IMR-90 (cell line): ENCODE results near the gene BRPF1. TPM values are rescaled to one million over a fixed set of nuclear protein-coding genes. Genes with fewer than 3 reads are reported as not detected.

Experiments
- ATAC-seq: fragments of 200-7000 bp; cut with Tn5 transposase; 2 replicates; pipeline ENCODE4 v1.9.1; 2020; ENCODE audit warnings: low read depth, mild to moderate bottlenecking, moderate library complexity
- BruUV-seq: library from RNA; stranded (reverse); fragments of 400-500 nt; replicated peaks from 2 replicates; lab custom pipeline; 2021; lab: Mats Ljungman, UMichigan
- CTCF ChIA-PET: fragments of 300-600 bp; formaldehyde crosslinking; extraction: SDS; loops from one replicate; lab custom pipeline; 2021; ENCODE audit warnings: antibody characterized with exemption; lab: Yijun Ruan, JAX
- POLR2A ChIA-PET: fragments of 300-600 bp; sonication (Branson Sonifier 250); formaldehyde crosslinking; loops from one replicate; lab custom pipeline; 2022; ENCODE audit warnings: antibody characterized with exemption; ENCODE audit not compliant: unreplicated experiment; lab: Charles Lee
- DNase-seq: peaks from one replicate; pipeline ENCODE4 v3.0.0; 2013
- H2AFZ ChIP-seq: replicated peaks from 2 replicates; pipeline ENCODE3; 2013; ENCODE audit warnings: low read length, mild to moderate bottlenecking; ENCODE audit not compliant: poor library complexity
- H2AK5ac ChIP-seq: 2 replicates; pipeline ENCODE4 v1.6.1; 2013; ENCODE audit warnings: low read depth, low read length, inconsistent platforms
- H2AK9ac ChIP-seq: replicated peaks from 2 replicates; pipeline ENCODE3; 2013; ENCODE audit warnings: mild to moderate bottlenecking, low read depth, low read length, moderate library complexity; ENCODE audit not compliant: poor library complexity
- H2BK120ac ChIP-seq: 2 replicates; pipeline ENCODE4 v1.6.1; 2013; ENCODE audit warnings: low read depth, low read length, inconsistent platforms
- H2BK15ac ChIP-seq: 3 replicates; pipeline ENCODE4 v1.6.1; 2013; ENCODE audit warnings: low read depth, low read length, inconsistent platforms
- H2BK20ac ChIP-seq: 2 replicates; pipeline ENCODE4 v1.6.1; 2013; ENCODE audit warnings: low read depth, mild to moderate bottlenecking, inconsistent platforms, low read length, moderate library complexity
- H2BK5ac ChIP-seq: 2 replicates; pipeline ENCODE4 v1.6.1; 2013; ENCODE audit warnings: mild to moderate bottlenecking, low read depth, low read length, inconsistent platforms; ENCODE audit not compliant: poor library complexity, severe bottlenecking
- H3K14ac ChIP-seq: replicated peaks from 2 replicates; pipeline ENCODE4 v1.6.1; 2013; ENCODE audit warnings: low read depth, low read length, inconsistent platforms
- H3K18ac ChIP-seq: 2 replicates; pipeline ENCODE4 v1.6.1; 2013; ENCODE audit warnings: low read depth, low read length, control low read depth
- H3K23ac ChIP-seq: 2 replicates; pipeline ENCODE4 v1.6.1; 2013; ENCODE audit warnings: low read depth, low read length, inconsistent platforms
- H3K27ac ChIP-seq: 2 replicates; pipeline ENCODE4 v1.5.1; 2013; ENCODE audit warnings: mild to moderate bottlenecking, control low read depth, low read length; ENCODE audit not compliant: insufficient read depth
- H3K27me3 ChIP-seq: 2 replicates; pipeline ENCODE4 v1.6.1; 2013; ENCODE audit warnings: low read length; ENCODE audit not compliant: control insufficient read depth, insufficient read depth
- H3K36me3 ChIP-seq: 2 replicates; pipeline ENCODE4 v1.6.1; 2013; ENCODE audit warnings: low read length, mixed read lengths; ENCODE audit not compliant: control insufficient read depth, insufficient read depth
- H3K4ac ChIP-seq: 2 replicates; pipeline ENCODE4 v1.6.1; 2013; ENCODE audit warnings: low read depth, low read length, inconsistent platforms
- H3K4me1 ChIP-seq: 2 replicates; pipeline ENCODE4 v1.6.1; 2013; ENCODE audit warnings: low read length, mixed read lengths; ENCODE audit not compliant: control insufficient read depth, insufficient read depth
- H3K4me2 ChIP-seq: 2 replicates; pipeline ENCODE4 v1.6.1; 2013; ENCODE audit warnings: low read depth, mild to moderate bottlenecking, control low read depth, low read length, moderate library complexity
- H3K4me3 ChIP-seq: 2 replicates; pipeline ENCODE4 v1.5.1; 2013; ENCODE audit warnings: low read depth, mild to moderate bottlenecking, control low read depth, low read length, moderate library complexity; ENCODE audit not compliant: insufficient read depth
- H3K56ac ChIP-seq: 2 replicates; pipeline ENCODE4 v1.6.1; 2013; ENCODE audit warnings: low read length, inconsistent platforms; ENCODE audit not compliant: insufficient read depth; ENCODE audit errors: extremely low read depth
- H3K79me1 ChIP-seq, 2 experiments: 2 replicates each; pipeline ENCODE4 v1.6.1; 2013; ENCODE audit warnings: low read length in 2 of 2, inconsistent platforms in 1 of 2, low read depth in 1 of 2
- H3K9ac ChIP-seq: 2 replicates; pipeline ENCODE4 v1.6.1; 2013; ENCODE audit warnings: low read depth, low read length, control low read depth
- H3K9me1 ChIP-seq: 2 replicates; pipeline ENCODE4 v1.6.1; 2013; ENCODE audit warnings: low read length, inconsistent platforms; ENCODE audit not compliant: insufficient read depth
- H3K9me3 ChIP-seq: 2 replicates; pipeline ENCODE4 v1.6.1; 2013; ENCODE audit warnings: low read length; ENCODE audit not compliant: control insufficient read depth, insufficient read depth
- H4K20me1 ChIP-seq: 2 replicates; pipeline ENCODE4 v1.6.1; 2013; ENCODE audit warnings: low read length, inconsistent platforms; ENCODE audit not compliant: insufficient read depth
- H4K5ac ChIP-seq: 2 replicates; pipeline ENCODE4 v1.6.1; 2013; ENCODE audit warnings: mild to moderate bottlenecking, low read depth, low read length, control low read depth
- H4K8ac ChIP-seq, 2 experiments: 2 replicates each; pipeline ENCODE4 v1.6.1; 2013; ENCODE audit warnings: low read depth in 2 of 2, low read length in 2 of 2, control low read depth in 1 of 2, inconsistent platforms in 1 of 2
- H4K91ac ChIP-seq: 2 replicates; pipeline ENCODE4 v1.6.1; 2013; ENCODE audit warnings: low read depth, low read length, inconsistent platforms; ENCODE audit not compliant: insufficient read depth
- BHLHE40 ChIP-seq: fragments of 150-350 bp; IDR thresholded peaks from 2 replicates; pipeline ENCODE4 v1.6.1; 2016; ENCODE audit warnings: mild to moderate bottlenecking, low read depth, low read length
- MAFK ChIP-seq: IDR thresholded peaks from 2 replicates; pipeline ENCODE4 v1.6.1; 2012; ENCODE audit warnings: low read depth, low read length, improper control_type of control experiment
- MAZ ChIP-seq: IDR thresholded peaks from 2 replicates; pipeline ENCODE4 v1.6.1; 2012; ENCODE audit warnings: low read depth, mild to moderate bottlenecking, low read length, improper control_type of control experiment, moderate library complexity, borderline replicate concordance
- WGBS, 2 experiments: methylation state at CpG; one replicate each; pipeline versions ENCODE4 v1.1.5 to v1.1.7; 2013; ENCODE audit warnings: missing lambda C conversion rate in 2 of 2; ENCODE audit not compliant: insufficient read length in 1 of 2; ENCODE audit errors: extremely low coverage in 2 of 2; 5-methylcytosine and 5-hydroxymethylcytosine counted together
- dilution Hi-C: fragments of 300-500 bp; cut with HindIII; formaldehyde crosslinking; loops from one replicate; pipeline ENCODE4 v1.14.3; 2018; ENCODE audit warnings: low sequenced_read_pairs; ENCODE audit not compliant: unreplicated experiment
- in situ Hi-C: fragments of 300-500 bp; cut with MboI; formaldehyde crosslinking; loops from 3 replicates; pipeline ENCODE4 v1.14.3; 2019; ENCODE audit warnings: low sequenced_read_pairs, inconsistent platforms, mixed read lengths
- intact Hi-C: fragments of 100-400 bp; cut with micrococcal nuclease; formaldehyde crosslinking; loops from 2 replicates; pipeline ENCODE4 v1.10.0; 2022
- polyA plus RNA-seq, 3 experiments: library from polyadenylated mRNA; depleted of rRNA; stranded (reverse); fragments of >200 nt; gene quantifications; 2 replicates each; pipeline ENCODE4 v1.2.3, GENCODE V29; 2012; ENCODE audit warnings: low replicate concordance in 1 of 3
- total RNA-seq: library from RNA; depleted of rRNA; stranded (reverse); fragments of >200 nt; gene quantifications from 2 replicates; pipeline ENCODE4 v1.2.3, GENCODE V29; 2012
- TF ChIP-seq, protein P1 (sequence below): fragments of 150-350 bp; IDR thresholded peaks from 2 replicates; pipeline ENCODE4 v1.6.1; 2016; ENCODE audit warnings: low read depth, mild to moderate bottlenecking, low read length, moderate library complexity, borderline replicate concordance

Gene BRPF1
- total and polyA plus RNA-seq, 2 of the 4 experiments (the other 2 are of a cell fraction): 13.6 to 15.6 TPM

DNA sequence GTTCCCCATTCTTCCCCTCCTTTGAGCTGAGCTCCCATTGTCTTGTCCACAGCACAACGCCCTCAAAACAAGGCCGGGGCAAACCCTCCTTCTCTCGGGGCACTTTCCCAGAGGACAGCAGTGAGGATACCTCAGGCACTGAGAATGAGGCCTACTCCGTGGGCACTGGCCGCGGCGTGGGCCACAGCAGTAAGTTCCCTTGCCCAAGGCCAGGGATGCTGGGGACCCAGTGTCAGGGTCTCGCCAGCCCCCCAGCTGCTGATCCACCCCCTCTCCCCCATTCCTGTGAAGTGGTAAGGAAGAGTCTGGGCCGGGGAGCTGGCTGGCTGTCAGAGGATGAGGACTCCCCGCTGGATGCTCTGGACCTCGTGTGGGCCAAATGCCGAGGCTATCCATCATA is 14.0 kb downstream of the BRPF1 start:
- H3K23ac ChIP-seq: no peak overlapping the region
- no peaks in the 10 kb centered on the region for H3K27me3 ChIP-seq
- no peak overlapping the region for H4K8ac ChIP-seq
- H4K20me1 ChIP-seq: no peaks in the 10 kb centered on the region
- no peak overlapping the region for H2BK120ac ChIP-seq
- H2BK5ac ChIP-seq: no peak overlapping the region
- H3K4me2 ChIP-seq: no peak overlapping the region
- H3K56ac ChIP-seq: no peak overlapping the region
- no peak overlapping the region for H3K4ac ChIP-seq
- peaks cover 12% of the 10 kb centered on the region for H3K9me1 ChIP-seq
- no peak overlapping the region for H2BK20ac ChIP-seq
- H3K79me1 ChIP-seq: peaks cover 6 to 29% of the 10 kb centered on the region in 2 experiments
- H3K18ac ChIP-seq: no peak overlapping the region
- no peak overlapping the region for H3K27ac ChIP-seq
- peaks cover 16% of the 10 kb centered on the region for H3K4me1 ChIP-seq
- ATAC-seq: no peak
- no peak overlapping the region for H2AFZ ChIP-seq
- H3K36me3 ChIP-seq: peaks cover 67% of the 10 kb centered on the region
- BruUV-seq: no TSS peak
- no peak overlapping the region for H2AK5ac ChIP-seq
- H3K9me3 ChIP-seq: no peaks in the 10 kb centered on the region
- 82% methylated on average over 3 of the region's 12 CpGs; no CpG with 5 or more reads in 1 of the 2 experiments for WGBS, 2 experiments
- in situ Hi-C loops: no loop called here
- no peak overlapping the region for H3K9ac ChIP-seq
- intact Hi-C loops: no loop called here
- dilution Hi-C loops: no loop called here
- H4K91ac ChIP-seq: no peak overlapping the region
- H3K4me3 ChIP-seq: no peak overlapping the region
- TF ChIP-seq, protein P1, sequence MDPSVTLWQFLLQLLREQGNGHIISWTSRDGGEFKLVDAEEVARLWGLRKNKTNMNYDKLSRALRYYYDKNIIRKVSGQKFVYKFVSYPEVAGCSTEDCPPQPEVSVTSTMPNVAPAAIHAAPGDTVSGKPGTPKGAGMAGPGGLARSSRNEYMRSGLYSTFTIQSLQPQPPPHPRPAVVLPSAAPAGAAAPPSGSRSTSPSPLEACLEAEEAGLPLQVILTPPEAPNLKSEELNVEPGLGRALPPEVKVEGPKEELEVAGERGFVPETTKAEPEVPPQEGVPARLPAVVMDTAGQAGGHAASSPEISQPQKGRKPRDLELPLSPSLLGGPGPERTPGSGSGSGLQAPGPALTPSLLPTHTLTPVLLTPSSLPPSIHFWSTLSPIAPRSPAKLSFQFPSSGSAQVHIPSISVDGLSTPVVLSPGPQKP: no peak
- TF ChIP-seq MAFK: no peak
- no peak for TF ChIP-seq MAZ
- TF ChIP-seq BHLHE40: no peak
- H2BK15ac ChIP-seq: no peak overlapping the region
- H4K5ac ChIP-seq: no peak overlapping the region
- ChIA-PET CTCF (no interaction called here), POLR2A (no interaction called here)
- H2AK9ac ChIP-seq: no peak overlapping the region
- no peak for DNase-seq
- H3K14ac ChIP-seq: no peak overlapping the region
